Thoracic aorta (tissue), 2 donors: ENCODE measurements around the gene TMTC2. TPM values are rescaled to one million over a fixed set of nuclear protein-coding genes. Genes with fewer than 3 reads are reported as not detected.

Experiments
- ATAC-seq: fragments of 150-250 bp; one replicate; pipeline ENCODE4 v1.8.0; 2017; ENCODE audit warnings: low read depth; ENCODE audit not compliant: insufficient number of reproducible peaks, low FRiP score
- DNase-seq: peaks from one replicate; pipeline ENCODE4 v3.0.0-alpha.2; 2020; ENCODE audit warnings: low spot score
- H3K27ac ChIP-seq, 2 donors: fragments of 200-600 bp; sonication (generic); 1 replicate in 1 of 2; 2 replicates in 1 of 2; pipeline ENCODE4 v1.5.1; 2016; ENCODE audit warnings: mild to moderate bottlenecking in 2 of 2, moderate library complexity in 2 of 2
- H3K27me3 ChIP-seq: fragments of 200-600 bp; sonication (generic); replicated peaks from 2 replicates; pipeline ENCODE4 v1.6.0; 2016; ENCODE audit warnings: mild to moderate bottlenecking; ENCODE audit not compliant: insufficient read depth
- H3K36me3 ChIP-seq: fragments of 200-600 bp; sonication (generic); one replicate; pipeline ENCODE4 v1.5.1; 2016
- H3K4me1 ChIP-seq, 2 donors: fragments of 200-600 bp; sonication (generic); 1 replicate in 1 of 2; 2 replicates in 1 of 2; pipeline versions ENCODE4 v1.5.1 to v1.6.0; 2016; ENCODE audit warnings: low read depth in 2 of 2, mild to moderate bottlenecking in 1 of 2; ENCODE audit not compliant: control insufficient read depth in 1 of 2
- H3K4me3 ChIP-seq: fragments of 200-600 bp; sonication (generic); 2 replicates; pipeline ENCODE4 v1.5.1; 2016; ENCODE audit warnings: mild to moderate bottlenecking
- H3K9me3 ChIP-seq: fragments of 200-600 bp; sonication (generic); 2 replicates; pipeline ENCODE4 v1.5.1; 2016
- CTCF ChIP-seq: fragments of 200-600 bp; sonication (generic); IDR thresholded peaks from one replicate; pipeline ENCODE4 v1.5.1; 2019; ENCODE audit warnings: antibody characterized with exemption
- total RNA-seq, 2 donors: library from RNA; depleted of rRNA; stranded (reverse); fragments of >200 nt; gene quantifications; one replicate each; pipeline versions ENCODE4 v1.1.0 to v1.2.3, GENCODE V29; 2016

Gene TMTC2
- total RNA-seq, 2 donors from 2014 or later: 2.8 to 8.6 TPM

GRCh38 chr12:82942521-82942920, 255.8 kb downstream of the TMTC2 start:
- H3K4me3 ChIP-seq: no peak overlapping the region
- H3K36me3 ChIP-seq: no peaks in the 10 kb centered on the region
- no peak for ATAC-seq
- no peaks in the 10 kb centered on the region for H3K4me1 ChIP-seq
- no peaks in the 10 kb centered on the region for H3K27me3 ChIP-seq
- H3K27ac ChIP-seq: no peak overlapping the region
- no peak for DNase-seq
- no peak for TF ChIP-seq CTCF
- no peaks in the 10 kb centered on the region for H3K9me3 ChIP-seq

GRCh38 chr12:82942991-82943401, 256.3 kb downstream of the TMTC2 start:
- no peaks in the 10 kb centered on the region for H3K27me3 ChIP-seq
- no peak for TF ChIP-seq CTCF
- no peaks in the 10 kb centered on the region for H3K36me3 ChIP-seq

DNA sequence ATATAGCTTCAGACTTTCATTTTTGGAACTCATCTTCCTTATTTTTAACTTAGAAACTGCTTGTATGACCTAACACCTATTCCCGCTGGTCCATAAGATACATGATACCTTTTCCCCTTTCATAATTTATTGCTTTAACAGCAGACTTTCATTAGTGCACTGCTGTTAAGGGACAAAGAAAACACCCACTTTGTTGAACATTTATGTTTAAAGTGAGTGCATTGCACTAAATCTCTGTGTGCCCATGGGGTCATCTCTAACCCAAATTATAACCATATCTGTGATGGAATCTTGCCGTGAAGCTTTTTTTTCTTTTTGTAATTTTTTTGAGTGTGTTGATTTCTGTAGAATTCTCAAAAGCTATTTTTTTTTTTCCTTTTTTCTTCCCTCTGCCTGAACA, 261.8 kb downstream of the TMTC2 start:
- Histone ChIP-seq H3K36me3 (no peaks in the 10 kb centered on the region), H3K9me3 (no peaks in the 10 kb centered on the region), H3K27ac (no peak overlapping the region), H3K27me3 (no peaks in the 10 kb centered on the region), H3K4me3 (no peak overlapping the region), H3K4me1 (no peaks in the 10 kb centered on the region)
- DNase-seq: no peak
- no peak for TF ChIP-seq CTCF
- no peak for ATAC-seq

More at GRCh38 chr12:82942991-82943401, 256.3 kb downstream of the TMTC2 start:
- H3K4me3 ChIP-seq: no peak overlapping the region
- DNase-seq (no peak), ATAC-seq (no peak)
- H3K27ac ChIP-seq: no peak overlapping the region
- no peaks in the 10 kb centered on the region for H3K4me1 ChIP-seq
- no peaks in the 10 kb centered on the region for H3K9me3 ChIP-seq

- DNase-seq (no peak), ATAC-seq (no peak)
- Histone ChIP-seq H3K36me3 (no peaks in the 10 kb centered on the region), H3K27me3 (no peaks in the 10 kb centered on the region), H3K4me1 (no peaks in the 10 kb centered on the region), H3K9me3 (no peaks in the 10 kb centered on the region), H3K27ac (no peak overlapping the region), H3K4me3 (no peak overlapping the region)
- no peak for TF ChIP-seq CTCF
Measured at GRCh38 chr12:82950356-82950755, 263.6 kb downstream of the TMTC2 start.

DNA sequence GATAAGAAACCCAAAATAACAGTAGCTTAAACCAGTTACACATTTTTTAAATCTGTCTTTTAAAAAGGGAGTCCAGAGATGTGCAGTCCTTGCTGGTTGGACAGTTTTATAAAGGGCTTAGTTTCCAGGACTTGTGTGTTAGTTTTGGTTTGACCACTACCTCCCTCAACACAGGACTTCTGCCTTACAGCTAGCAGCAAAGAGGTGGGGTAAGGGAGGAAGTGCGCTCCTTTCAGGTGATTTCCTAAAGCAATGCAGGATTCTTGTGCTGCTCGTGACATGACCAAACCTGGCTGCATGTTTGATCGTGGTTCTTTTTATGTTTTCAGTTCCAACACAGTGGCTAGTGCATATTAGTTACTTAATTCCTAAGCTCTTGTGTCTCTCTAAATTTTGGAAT, 266.2 kb downstream of the TMTC2 start:
- TF ChIP-seq CTCF: no peak
- Histone ChIP-seq H3K36me3 (no peaks in the 10 kb centered on the region), H3K27me3 (no peaks in the 10 kb centered on the region), H3K4me3 (no peak overlapping the region), H3K9me3 (no peaks in the 10 kb centered on the region), H3K4me1 (no peaks in the 10 kb centered on the region), H3K27ac (no peak overlapping the region)
- no peak for DNase-seq
- no peak for ATAC-seq
